HG03095 (cell line): ENCODE results near the gene FGD5.

Experiments
- ATAC-seq: cut with Tn5 transposase; IDR thresholded peaks from one replicate; pipeline ENCODE4 v1.9.1; 2021; ENCODE audit warnings: moderate library complexity; ENCODE audit not compliant: unreplicated experiment

FGD5 gene

DNA sequence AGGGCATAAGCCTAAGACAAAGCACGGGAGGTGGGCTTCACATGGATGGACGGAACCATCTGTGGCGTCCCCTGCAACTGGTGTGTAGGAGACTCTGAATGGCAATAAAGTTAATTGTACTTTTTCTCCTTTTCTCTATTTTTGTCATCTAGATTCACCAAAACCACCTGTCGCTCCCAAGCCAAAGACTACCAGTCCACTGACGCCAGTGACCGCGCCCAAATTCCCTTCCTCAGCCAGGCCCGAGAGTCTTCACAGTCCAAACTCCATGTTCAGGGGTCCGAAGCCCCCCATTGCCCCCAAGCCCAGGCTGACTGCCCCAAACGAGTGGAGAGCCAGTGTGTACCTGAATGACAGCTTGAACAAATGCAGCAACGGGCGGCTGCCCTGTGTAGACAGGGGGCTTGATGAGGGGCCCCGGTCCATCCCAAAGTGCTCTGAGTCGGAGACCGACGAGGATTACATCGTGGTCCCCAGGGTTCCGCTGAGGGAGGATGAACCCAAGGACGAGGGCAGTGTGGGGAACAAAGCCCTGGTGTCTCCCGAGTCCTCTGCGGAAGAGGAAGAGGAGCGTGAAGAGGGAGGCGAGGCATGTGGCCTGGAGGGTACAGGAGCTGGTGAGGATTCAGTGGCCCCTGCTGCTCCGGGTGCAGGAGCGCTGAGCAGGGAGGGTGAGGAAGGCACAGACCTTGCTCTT lies at the start of gene FGD5:
FGD5 (plus strand) TSS at position 159 of the 697 bp plus-strand sequence; CDS start at position 269, 110 bp downstream.
- ATAC-seq: no peak

- ATAC-seq: no peak
Observed at GRCh38 chr3:14769544-14770325, 49.0 kb upstream of the FGD5 start.

- no peak for ATAC-seq
Observed at GRCh38 chr3:14770591-14770990, 48.2 kb upstream of the FGD5 start.

DNA sequence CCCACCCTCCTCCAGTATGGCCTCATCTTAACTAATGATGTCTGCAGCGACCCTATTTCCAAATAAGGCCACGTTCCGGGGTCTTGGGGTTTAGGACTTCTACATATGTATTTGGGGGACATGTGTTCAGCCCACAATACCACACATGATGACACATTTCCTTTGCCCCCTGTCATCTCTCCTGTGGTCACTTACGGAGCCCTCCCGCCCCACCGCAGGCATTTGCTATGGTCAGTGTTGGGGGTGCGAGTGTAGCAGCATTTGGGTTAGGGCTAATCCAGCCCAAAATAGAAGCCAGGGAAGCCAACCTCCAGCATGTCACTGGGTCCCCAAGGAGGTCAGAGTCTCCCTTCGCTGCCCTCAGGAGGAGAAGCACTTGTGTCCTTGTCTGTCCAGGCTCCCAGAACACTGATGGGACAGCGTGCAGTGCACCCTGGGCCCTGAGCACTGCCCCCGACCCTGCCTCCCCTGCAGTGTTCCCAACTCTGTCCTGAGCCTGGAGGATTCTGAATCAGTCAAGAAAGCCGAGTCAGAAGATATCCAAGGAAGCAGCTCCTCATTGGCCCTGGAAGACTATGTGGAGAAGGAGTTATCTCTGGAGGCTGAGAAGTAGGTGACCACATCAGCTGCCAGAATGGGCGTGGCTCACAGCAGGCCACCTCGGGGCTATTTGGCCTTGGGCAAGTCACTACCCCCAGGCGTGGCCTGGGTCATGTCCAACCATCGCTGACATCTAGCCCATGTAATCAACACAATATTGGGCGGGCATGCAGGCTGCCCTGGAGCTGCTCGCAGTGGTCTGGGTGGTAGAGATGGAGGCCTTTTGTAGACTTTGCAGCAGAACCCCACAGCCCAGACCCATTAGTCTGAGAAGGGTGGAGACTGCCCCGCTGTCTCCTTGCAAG lies 46.9 kb upstream of the FGD5 start:
- no peak for ATAC-seq

GRCh38 chr3:14772533-14773138 lies 46.1 kb upstream of the FGD5 start:
- no peak for ATAC-seq

DNA sequence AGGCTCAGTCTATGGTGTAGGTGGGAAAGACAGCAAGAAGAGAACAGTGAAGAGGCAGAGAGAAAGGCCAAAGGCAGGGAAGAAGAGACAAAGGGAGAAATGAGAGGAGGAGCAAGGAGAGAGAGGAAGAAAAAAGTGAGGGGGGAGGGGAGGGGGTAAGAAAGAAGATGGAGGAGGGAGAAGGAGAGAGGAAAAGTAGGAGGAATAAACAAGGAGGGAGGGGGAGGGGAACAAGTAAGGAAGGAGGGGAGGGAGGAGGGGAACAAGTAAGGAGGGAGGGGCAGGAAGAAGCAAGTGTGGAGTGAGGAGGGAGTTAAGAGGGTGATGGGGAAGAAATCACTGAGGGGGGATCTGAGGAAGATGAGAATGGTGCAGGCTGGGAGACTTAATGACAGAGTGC lies 45.5 kb upstream of the FGD5 start:
- no peak for ATAC-seq

GRCh38 chr3:14773691-14774128 lies 45.1 kb upstream of the FGD5 start:
- no peak for ATAC-seq

GRCh38 chr3:14774431-14774830 lies 44.3 kb upstream of the FGD5 start:
- ATAC-seq: no peak

DNA sequence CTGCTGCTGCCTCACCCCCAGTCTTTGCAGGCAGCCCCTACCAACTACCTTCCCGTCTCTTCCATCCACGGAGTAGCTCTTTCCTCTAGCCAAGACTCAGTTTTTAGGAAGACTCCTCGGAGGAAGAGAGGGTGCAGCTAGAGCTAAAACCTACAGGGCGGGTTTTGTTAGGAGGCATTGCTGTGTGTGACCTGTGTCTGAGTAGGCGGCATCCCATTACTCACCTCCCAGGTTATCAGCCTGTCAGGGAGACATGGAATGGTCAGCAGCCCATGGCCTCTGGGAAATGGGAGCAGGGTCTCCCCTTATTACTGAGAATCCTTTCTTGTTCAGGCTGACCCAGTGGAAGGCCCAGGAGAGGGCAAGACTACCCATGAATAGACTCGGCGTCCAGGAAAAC lies 43.8 kb upstream of the FGD5 start:
- no peak for ATAC-seq

DNA sequence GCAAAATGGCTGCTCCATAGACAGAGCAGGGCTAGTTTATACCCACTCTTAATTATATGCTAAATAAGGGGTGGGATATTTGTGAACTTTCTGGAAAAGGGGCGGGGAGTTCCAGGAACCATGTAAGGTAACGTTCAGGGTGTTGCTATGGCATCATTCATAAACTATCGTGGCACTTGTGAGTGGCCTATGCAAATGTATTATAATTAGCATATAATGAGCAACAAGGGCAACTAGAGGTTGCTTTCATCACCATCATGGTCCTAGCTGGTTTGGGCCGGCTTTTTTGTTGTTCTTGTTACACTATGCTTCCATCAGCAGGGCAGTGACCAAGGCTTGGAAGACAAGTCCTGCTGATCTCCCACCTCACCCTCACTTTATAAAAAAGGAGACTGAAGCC lies 43.2 kb upstream of the FGD5 start:
- no peak for ATAC-seq

DNA sequence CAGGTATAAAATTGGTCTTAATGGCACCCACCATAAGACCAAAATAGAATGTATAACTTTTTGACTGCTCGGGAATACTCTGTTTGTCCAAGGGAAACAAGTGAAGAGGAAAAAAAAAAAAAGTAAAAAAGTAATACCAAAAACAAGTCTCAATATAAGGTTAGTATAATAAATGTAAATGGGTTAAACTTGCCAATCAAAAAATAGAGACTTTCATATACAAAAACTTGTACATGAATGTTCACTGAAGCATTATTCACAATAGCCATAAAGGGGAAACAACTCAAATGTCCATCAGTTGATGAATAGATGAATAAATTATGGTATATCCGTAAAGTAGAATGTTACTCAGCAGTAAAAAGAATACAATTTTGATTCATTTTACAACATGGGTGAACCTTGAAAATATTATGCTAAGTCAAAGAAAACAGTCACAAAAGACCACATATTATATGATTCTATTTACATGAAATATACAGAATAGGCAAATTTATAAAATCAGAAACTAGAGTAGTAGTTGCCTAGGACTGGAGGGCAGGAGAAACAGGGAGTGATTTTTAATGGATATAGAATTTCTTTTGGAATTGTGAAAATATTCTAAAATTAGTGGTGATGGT lies 39.6 kb upstream of the FGD5 start:
- no peak for ATAC-seq

GRCh38 chr3:14780927-14781507 lies 37.7 kb upstream of the FGD5 start:
- ATAC-seq: no peak

- ATAC-seq: no peak
Observed at GRCh38 chr3:14783480-14784086, 35.2 kb upstream of the FGD5 start.

DNA sequence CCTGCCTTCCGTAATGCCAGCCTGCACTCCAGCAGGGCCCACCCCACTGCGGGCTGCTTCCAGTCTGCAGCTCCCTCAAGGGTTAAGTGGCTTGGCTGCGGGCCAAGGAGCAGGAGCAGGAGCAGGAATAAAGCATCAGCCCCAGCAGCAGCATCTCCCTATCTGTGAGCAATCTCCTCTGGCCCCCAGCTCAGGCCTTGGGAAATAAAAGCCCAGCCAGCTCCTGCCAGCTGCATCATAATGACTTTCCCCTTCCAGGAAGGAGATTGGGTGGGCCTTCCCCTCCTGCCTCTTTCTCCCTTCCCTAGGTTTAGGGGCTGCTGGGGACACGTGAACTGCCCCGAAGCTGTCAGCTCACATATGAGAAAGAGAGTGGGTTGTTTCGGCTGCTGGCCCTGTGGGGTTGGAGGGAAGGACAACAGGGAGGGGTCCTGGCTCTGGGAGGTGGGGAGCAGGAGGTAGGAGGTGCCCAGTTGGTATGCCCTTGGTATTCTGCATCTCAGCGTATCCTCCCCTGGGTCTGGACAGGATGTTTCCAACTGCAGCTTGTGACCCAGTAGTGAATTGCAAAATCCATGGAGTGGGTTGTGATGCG lies 34.6 kb upstream of the FGD5 start:
- ATAC-seq: no peak

- ATAC-seq: no peak
Observed at GRCh38 chr3:14785207-14786155, 33.3 kb upstream of the FGD5 start.

- no peak for ATAC-seq
Observed at GRCh38 chr3:14786369-14786768, 32.4 kb upstream of the FGD5 start.

GRCh38 chr3:14787630-14788029 lies 31.1 kb upstream of the FGD5 start:
- ATAC-seq: no peak

GRCh38 chr3:14788644-14789043 lies 30.1 kb upstream of the FGD5 start:
- ATAC-seq: no peak
